ENCODE measurements around the gene MTCH1.

DNA sequence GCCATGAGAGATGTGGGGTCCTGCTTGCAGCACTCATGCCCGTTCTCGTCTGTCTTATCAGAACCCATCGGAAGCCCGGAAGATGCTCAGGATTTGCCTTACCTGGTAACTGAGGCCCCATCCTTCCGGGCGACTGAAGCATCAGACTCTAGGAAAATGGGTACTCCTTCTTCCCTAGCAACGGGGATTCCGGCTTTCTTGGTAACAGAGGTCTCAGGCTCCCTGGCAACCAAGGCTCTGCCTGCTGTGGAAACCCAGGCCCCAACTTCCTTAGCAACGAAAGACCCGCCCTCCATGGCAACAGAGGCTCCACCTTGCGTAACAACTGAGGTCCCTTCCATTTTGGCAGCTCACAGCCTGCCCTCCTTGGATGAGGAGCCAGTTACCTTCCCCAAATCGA is 23.1 kb downstream of the MTCH1 start:
- TF ChIP-seq, protein P1, sequence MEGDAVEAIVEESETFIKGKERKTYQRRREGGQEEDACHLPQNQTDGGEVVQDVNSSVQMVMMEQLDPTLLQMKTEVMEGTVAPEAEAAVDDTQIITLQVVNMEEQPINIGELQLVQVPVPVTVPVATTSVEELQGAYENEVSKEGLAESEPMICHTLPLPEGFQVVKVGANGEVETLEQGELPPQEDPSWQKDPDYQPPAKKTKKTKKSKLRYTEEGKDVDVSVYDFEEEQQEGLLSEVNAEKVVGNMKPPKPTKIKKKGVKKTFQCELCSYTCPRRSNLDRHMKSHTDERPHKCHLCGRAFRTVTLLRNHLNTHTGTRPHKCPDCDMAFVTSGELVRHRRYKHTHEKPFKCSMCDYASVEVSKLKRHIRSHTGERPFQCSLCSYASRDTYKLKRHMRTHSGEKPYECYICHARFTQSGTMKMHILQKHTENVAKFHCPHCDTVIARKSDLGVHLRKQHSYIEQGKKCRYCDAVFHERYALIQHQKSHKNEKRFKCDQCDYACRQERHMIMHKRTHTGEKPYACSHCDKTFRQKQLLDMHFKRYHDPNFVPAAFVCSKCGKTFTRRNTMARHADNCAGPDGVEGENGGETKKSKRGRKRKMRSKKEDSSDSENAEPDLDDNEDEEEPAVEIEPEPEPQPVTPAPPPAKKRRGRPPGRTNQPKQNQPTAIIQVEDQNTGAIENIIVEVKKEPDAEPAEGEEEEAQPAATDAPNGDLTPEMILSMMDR (IDR thresholded peaks at IDR 0.05 in 4 of 5, conservative IDR thresholded peaks at IDR 0.05 in 1 of 5): no peak
- TF ChIP-seq POLR2A (IDR thresholded peaks at IDR 0.05): no peak

Data from gastrocnemius medialis (tissue), 4 donors.